GM19035 (cell line): ENCODE data around the gene CGB2.
"Not testable (repeated sequence)": the region's sequence is repeated elsewhere in the genome, so short reads cannot be mapped to it uniquely, and the experiment has no call there.

Experiments used
- ATAC-seq: cut with Tn5 transposase; IDR thresholded peaks from one replicate; pipeline ENCODE4 v1.9.1; 2021; ENCODE audit not compliant: unreplicated experiment

The CGB2 gene

GRCh38 chr19:49031642-49032301 lies at the start of gene CGB2:
TSS of gene CGB2 (plus strand) at chr19:49031890. CDS start at chr19:49032096, 206 bp downstream.
- not testable (repeated sequence) for ATAC-seq

GRCh38 chr19:48982280-48982679 lies 49.4 kb upstream of the CGB2 start:
- no peak for ATAC-seq

GRCh38 chr19:48985711-48986110 lies 46.0 kb upstream of the CGB2 start:
- ATAC-seq = no peak

- ATAC-seq = no peak
Measured at GRCh38 chr19:48986211-48986610, 45.5 kb upstream of the CGB2 start.

GRCh38 chr19:48987323-48987722 lies 44.4 kb upstream of the CGB2 start:
- ATAC-seq = no peak

GRCh38 chr19:48988286-48988685 lies 43.4 kb upstream of the CGB2 start:
- ATAC-seq = no peak

- ATAC-seq = no peak
Measured at GRCh38 chr19:48988860-48989259, 42.8 kb upstream of the CGB2 start.

GRCh38 chr19:48989701-48990291 lies 41.9 kb upstream of the CGB2 start:
- ATAC-seq = no peak

- ATAC-seq = no peak
Measured at GRCh38 chr19:48990400-48990799, 41.3 kb upstream of the CGB2 start.

GRCh38 chr19:48991011-48991609 lies 40.6 kb upstream of the CGB2 start:
- ATAC-seq = no peak

- ATAC-seq = no peak
Measured at GRCh38 chr19:48991873-48992580, 39.7 kb upstream of the CGB2 start.

GRCh38 chr19:48992581-48993174 lies 39.0 kb upstream of the CGB2 start:
- ATAC-seq = peak; percentile 3

- ATAC-seq = peak; percentile 82
Measured at GRCh38 chr19:48993175-48994034, 38.3 kb upstream of the CGB2 start, which contains the start of the genes GYS1 and RUVBL2. TSS of gene GYS1 (minus strand) at chr19:48993309. CDS start at chr19:48993112, 197 bp downstream. TSS of gene RUVBL2 (plus strand) at chr19:48993887. CDS start at chr19:48993912, 25 bp downstream.

- ATAC-seq = no peak
Measured at GRCh38 chr19:48994035-48994386, 37.7 kb upstream of the CGB2 start.

GRCh38 chr19:48997972-48998371 lies 33.7 kb upstream of the CGB2 start:
- ATAC-seq = no peak

GRCh38 chr19:48999481-49000325 lies 32.0 kb upstream of the CGB2 start:
- no peak for ATAC-seq

GRCh38 chr19:49004133-49004532 lies 27.6 kb upstream of the CGB2 start:
- ATAC-seq = no peak

GRCh38 chr19:49004964-49005614 lies 26.6 kb upstream of the CGB2 start:
- ATAC-seq = no peak

- ATAC-seq = no peak
Measured at GRCh38 chr19:49006905-49007304, 24.8 kb upstream of the CGB2 start.
